Measurements from ENCODE around the gene C5orf22. TPM values are rescaled to one million over a fixed set of nuclear protein-coding genes. Genes with fewer than 3 reads are reported as not detected.

Gene C5orf22
- total RNA-seq, 1 experiment from 2014 or later, result 40.6 TPM

GRCh38 chr5:31485376-31486207 is 46.5 kb upstream of the C5orf22 start (continued):
- TF ChIP-seq NFATC4 (CRISPR knock-in tag; IDR thresholded peaks at IDR 0.05) (no peak), EMX1 (CRISPR knock-in tag; IDR thresholded peaks at IDR 0.05) (no peak), ZMAT4 (CRISPR knock-in tag; IDR thresholded peaks at IDR 0.05) (no peak), GTF2I (CRISPR knock-in tag; conservative IDR thresholded peaks at IDR 0.05) (no peak), HMGA2 (CRISPR knock-in tag; IDR thresholded peaks at IDR 0.05) (no peak), TP53 (CRISPR knock-in tag; IDR thresholded peaks at IDR 0.05) (no peak), ZBTB21 (CRISPR knock-in tag; IDR thresholded peaks at IDR 0.05; ENCODE audit: borderline replicate concordance) (no peak), CTCF (IDR thresholded peaks at IDR 0.05) (no peak)

- Mint-ChIP-seq H3K27me3 (ENCODE audit: low read depth) (no peaks in the 10 kb centered on the region), H3K9me3 (no peaks in the 10 kb centered on the region), H3K36me3 (peaks cover 40% of the 10 kb centered on the region), H3K4me3 (no peak overlapping the region), H3K4me1 (peaks cover 13% of the 10 kb centered on the region), H3K27ac (0 out of 2 replicates have a peak overlapping the region, but pooled peaks have one; percentile 1)
- ChIA-PET CTCF (no interaction called here), POLR2A (no interaction called here)
- TF ChIP-seq GABPB1 (CRISPR knock-in tag; IDR thresholded peaks at IDR 0.05) (no peak), ZNF671 (CRISPR knock-in tag; IDR thresholded peaks at IDR 0.05) (no peak)
- DNase-seq (ENCODE audit: low spot score) (no peak), ATAC-seq (no peak)
Measured at GRCh38 chr5:31486441-31486840, 45.7 kb upstream of the C5orf22 start.

GRCh38 chr5:31487506-31487905 is 44.6 kb upstream of the C5orf22 start:
- Mint-ChIP-seq H3K9me3 (no peaks in the 10 kb centered on the region), H3K27me3 (ENCODE audit: low read depth) (no peaks in the 10 kb centered on the region), H3K36me3 (peaks cover 38% of the 10 kb centered on the region), H3K4me3 (no peak overlapping the region), H3K4me1 (peaks cover 22% of the 10 kb centered on the region), H3K27ac (no peak overlapping the region)
- POLR2A ChIA-PET, result no interaction called here
- DNase-seq (ENCODE audit: low spot score) (no peak), ATAC-seq (no peak)
- TF ChIP-seq ATF1 (CRISPR knock-in tag; IDR thresholded peaks at IDR 0.05) (no peak), OVOL2 (CRISPR knock-in tag; IDR thresholded peaks at IDR 0.05; ENCODE audit: borderline replicate concordance) (no peak), KAT7 (CRISPR knock-in tag; IDR thresholded peaks at IDR 0.05; ENCODE audit: borderline replicate concordance) (no peak), CTCF (IDR thresholded peaks at IDR 0.05) (no peak), CREB1 (CRISPR knock-in tag; IDR thresholded peaks at IDR 0.05) (no peak), JUN (CRISPR knock-in tag; IDR thresholded peaks at IDR 0.05) (no peak), ZNF317 (CRISPR knock-in tag; IDR thresholded peaks at IDR 0.05; ENCODE audit: borderline replicate concordance, low read depth) (no peak), ZNF219 (CRISPR knock-in tag; IDR thresholded peaks at IDR 0.05; ENCODE audit: borderline replicate concordance) (no peak)
- TF ChIP-seq, protein P1, sequence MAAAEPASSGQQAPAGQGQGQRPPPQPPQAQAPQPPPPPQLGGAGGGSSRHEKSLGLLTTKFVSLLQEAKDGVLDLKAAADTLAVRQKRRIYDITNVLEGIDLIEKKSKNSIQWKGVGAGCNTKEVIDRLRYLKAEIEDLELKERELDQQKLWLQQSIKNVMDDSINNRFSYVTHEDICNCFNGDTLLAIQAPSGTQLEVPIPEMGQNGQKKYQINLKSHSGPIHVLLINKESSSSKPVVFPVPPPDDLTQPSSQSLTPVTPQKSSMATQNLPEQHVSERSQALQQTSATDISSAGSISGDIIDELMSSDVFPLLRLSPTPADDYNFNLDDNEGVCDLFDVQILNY (CRISPR knock-in tag; IDR thresholded peaks at IDR 0.05), result no peak
- TF ChIP-seq, protein P2, sequence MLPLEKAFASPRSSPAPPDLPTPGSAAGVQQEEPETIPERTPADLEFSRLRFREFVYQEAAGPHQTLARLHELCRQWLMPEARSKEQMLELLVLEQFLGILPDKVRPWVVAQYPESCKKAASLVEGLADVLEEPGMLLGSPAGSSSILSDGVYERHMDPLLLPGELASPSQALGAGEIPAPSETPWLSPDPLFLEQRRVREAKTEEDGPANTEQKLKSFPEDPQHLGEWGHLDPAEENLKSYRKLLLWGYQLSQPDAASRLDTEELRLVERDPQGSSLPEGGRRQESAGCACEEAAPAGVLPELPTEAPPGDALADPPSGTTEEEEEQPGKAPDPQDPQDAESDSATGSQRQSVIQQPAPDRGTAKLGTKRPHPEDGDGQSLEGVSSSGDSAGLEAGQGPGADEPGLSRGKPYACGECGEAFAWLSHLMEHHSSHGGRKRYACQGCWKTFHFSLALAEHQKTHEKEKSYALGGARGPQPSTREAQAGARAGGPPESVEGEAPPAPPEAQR (CRISPR knock-in tag; IDR thresholded peaks at IDR 0.05), result no peak
- TF ChIP-seq, protein P3, sequence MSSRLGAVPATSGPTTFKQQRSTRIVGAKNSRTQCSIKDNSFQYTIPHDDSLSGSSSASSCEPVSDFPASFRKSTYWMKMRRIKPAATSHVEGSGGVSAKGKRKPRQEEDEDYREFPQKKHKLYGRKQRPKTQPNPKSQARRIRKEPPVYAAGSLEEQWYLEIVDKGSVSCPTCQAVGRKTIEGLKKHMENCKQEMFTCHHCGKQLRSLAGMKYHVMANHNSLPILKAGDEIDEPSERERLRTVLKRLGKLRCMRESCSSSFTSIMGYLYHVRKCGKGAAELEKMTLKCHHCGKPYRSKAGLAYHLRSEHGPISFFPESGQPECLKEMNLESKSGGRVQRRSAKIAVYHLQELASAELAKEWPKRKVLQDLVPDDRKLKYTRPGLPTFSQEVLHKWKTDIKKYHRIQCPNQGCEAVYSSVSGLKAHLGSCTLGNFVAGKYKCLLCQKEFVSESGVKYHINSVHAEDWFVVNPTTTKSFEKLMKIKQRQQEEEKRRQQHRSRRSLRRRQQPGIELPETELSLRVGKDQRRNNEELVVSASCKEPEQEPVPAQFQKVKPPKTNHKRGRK (CRISPR knock-in tag; IDR thresholded peaks at IDR 0.05; ENCODE audit: borderline replicate concordance), result no peak
- CTCF ChIA-PET, result interaction anchor here (0.9 to 1.3 kb wide), 2 partner anchors 217 to 255 kb away, joined by 3 read pairs; no protein-coding TSS in a partner anchor
